SK-N-SH treated with all-trans-retinoic acid at 6 μM for 48 hours (cell line): ENCODE measurements around the gene QPRT.
A peak's percentile ranks its signal among the peaks of the same experiment; 100 is the strongest.

ENCODE experiments used
- ATAC-seq: fragments of 200-7000 bp; cut with Tn5 transposase; 3 replicates; pipeline ENCODE4 v1.9.1; 2020; ENCODE audit warnings: mild to moderate bottlenecking, moderate library complexity
- ARNTL ChIP-seq: fragments of 450-650 bp; formaldehyde crosslinking; IDR thresholded peaks from 2 replicates; pipeline ENCODE4 v1.5.0; 2020; ENCODE audit warnings: low read depth, mild to moderate bottlenecking, moderate library complexity, borderline replicate concordance
- BACH2 ChIP-seq: fragments of 250-450 bp; sonication (Bioruptor Pico); IDR thresholded peaks from 2 replicates; pipeline ENCODE4 v1.9.0; 2021; ENCODE audit warnings: mild to moderate bottlenecking, borderline replicate concordance
- CSDC2 ChIP-seq: fragments of 250-450 bp; sonication (Bioruptor Pico); IDR thresholded peaks from 2 replicates; pipeline ENCODE4 v1.5.0; 2020; ENCODE audit warnings: mild to moderate bottlenecking, moderate library complexity
- ESRRG ChIP-seq: fragments of 250-450 bp; sonication (Bioruptor Pico); IDR thresholded peaks from 2 replicates; pipeline ENCODE4 v1.6.1; 2021; ENCODE audit warnings: mild to moderate bottlenecking
- ISL1 ChIP-seq: fragments of 250-450 bp; sonication (Bioruptor Pico); IDR thresholded peaks from 2 replicates; pipeline ENCODE4 v2.1.2; 2022; ENCODE audit warnings: mild to moderate bottlenecking, moderate library complexity
- OSR1 ChIP-seq: fragments of 250-450 bp; sonication (Bioruptor Pico); IDR thresholded peaks from 2 replicates; pipeline ENCODE4 v1.8.0; 2022; ENCODE audit warnings: moderate library complexity, mild to moderate bottlenecking, inconsistent platforms
- PPARA ChIP-seq: fragments of 250-450 bp; sonication (Bioruptor Pico); IDR thresholded peaks from 2 replicates; pipeline ENCODE4 v1.5.0; 2020; ENCODE audit warnings: mild to moderate bottlenecking, borderline replicate concordance
- RARB ChIP-seq: fragments of 250-450 bp; sonication (Bioruptor Pico); IDR thresholded peaks from 2 replicates; pipeline ENCODE4 v1.8.0; 2021; ENCODE audit warnings: mild to moderate bottlenecking, moderate library complexity
- SNAI2 ChIP-seq: fragments of 250-450 bp; sonication (Bioruptor Pico); IDR thresholded peaks from 2 replicates; pipeline ENCODE4 v1.5.0; 2020; ENCODE audit warnings: mild to moderate bottlenecking, moderate library complexity
- TCF4 ChIP-seq: fragments of 250-450 bp; sonication (Bioruptor Pico); IDR thresholded peaks from 2 replicates; pipeline ENCODE4 v1.8.0; 2021; ENCODE audit warnings: mild to moderate bottlenecking, moderate library complexity, borderline replicate concordance
- TOX ChIP-seq: fragments of 250-450 bp; sonication (Bioruptor Pico); IDR thresholded peaks from 2 replicates; pipeline ENCODE4 v1.8.0; 2021; ENCODE audit warnings: mild to moderate bottlenecking, moderate library complexity, borderline replicate concordance
- ZC3H10 ChIP-seq: fragments of 250-450 bp; sonication (Bioruptor Pico); IDR thresholded peaks from 2 replicates; pipeline ENCODE4 v1.5.1; 2021; ENCODE audit warnings: mild to moderate bottlenecking, moderate library complexity
- ZFP3 ChIP-seq: fragments of 250-450 bp; sonication (Bioruptor Pico); IDR thresholded peaks from 2 replicates; pipeline ENCODE4 v1.5.0; 2020; ENCODE audit warnings: mild to moderate bottlenecking, moderate library complexity
- ZFP30 ChIP-seq: fragments of 450-650 bp; formaldehyde crosslinking; IDR thresholded peaks from 2 replicates; pipeline ENCODE4 v1.5.0; 2022; ENCODE audit warnings: mild to moderate bottlenecking, moderate library complexity
- ZNF565 ChIP-seq: fragments of 450-650 bp; formaldehyde crosslinking; conservative IDR thresholded peaks from 2 replicates; pipeline ENCODE4 v1.5.0; 2020; ENCODE audit warnings: low read depth, mild to moderate bottlenecking, moderate library complexity
- ZNF70 ChIP-seq: fragments of 450-650 bp; formaldehyde crosslinking; IDR thresholded peaks from 2 replicates; pipeline ENCODE4 v1.5.0; 2020; ENCODE audit warnings: mild to moderate bottlenecking, moderate library complexity
- ZNF8 ChIP-seq: fragments of 450-650 bp; formaldehyde crosslinking; IDR thresholded peaks from 2 replicates; pipeline ENCODE4 v1.5.0; 2020; ENCODE audit warnings: mild to moderate bottlenecking, moderate library complexity
- TF ChIP-seq, protein P1 (sequence below): fragments of 250-450 bp; sonication (Bioruptor Pico); IDR thresholded peaks from 2 replicates; pipeline ENCODE4 v1.5.1; 2020; ENCODE audit warnings: low read depth, mild to moderate bottlenecking, moderate library complexity
- TF ChIP-seq, protein P2 (sequence below): fragments of 250-450 bp; sonication (Bioruptor Pico); IDR thresholded peaks from 2 replicates; pipeline ENCODE4 v1.5.0; 2020; ENCODE audit warnings: mild to moderate bottlenecking, moderate library complexity
- TF ChIP-seq, protein P3 (sequence below): fragments of 250-450 bp; sonication (Bioruptor Pico); IDR thresholded peaks from 2 replicates; pipeline ENCODE4 v1.5.1; 2021; ENCODE audit warnings: mild to moderate bottlenecking, moderate library complexity
- TF ChIP-seq, protein P4 (sequence below): fragments of 250-450 bp; sonication (Bioruptor Pico); IDR thresholded peaks from 2 replicates; pipeline ENCODE4 v1.8.0; 2021; ENCODE audit warnings: low read depth, mild to moderate bottlenecking, moderate library complexity, borderline replicate concordance
- TF ChIP-seq, protein P5 (sequence below): fragments of 250-450 bp; sonication (Bioruptor Pico); IDR thresholded peaks from 2 replicates; pipeline ENCODE4 v1.8.0; 2020; ENCODE audit warnings: mild to moderate bottlenecking, moderate library complexity, borderline replicate concordance

QPRT gene

DNA sequence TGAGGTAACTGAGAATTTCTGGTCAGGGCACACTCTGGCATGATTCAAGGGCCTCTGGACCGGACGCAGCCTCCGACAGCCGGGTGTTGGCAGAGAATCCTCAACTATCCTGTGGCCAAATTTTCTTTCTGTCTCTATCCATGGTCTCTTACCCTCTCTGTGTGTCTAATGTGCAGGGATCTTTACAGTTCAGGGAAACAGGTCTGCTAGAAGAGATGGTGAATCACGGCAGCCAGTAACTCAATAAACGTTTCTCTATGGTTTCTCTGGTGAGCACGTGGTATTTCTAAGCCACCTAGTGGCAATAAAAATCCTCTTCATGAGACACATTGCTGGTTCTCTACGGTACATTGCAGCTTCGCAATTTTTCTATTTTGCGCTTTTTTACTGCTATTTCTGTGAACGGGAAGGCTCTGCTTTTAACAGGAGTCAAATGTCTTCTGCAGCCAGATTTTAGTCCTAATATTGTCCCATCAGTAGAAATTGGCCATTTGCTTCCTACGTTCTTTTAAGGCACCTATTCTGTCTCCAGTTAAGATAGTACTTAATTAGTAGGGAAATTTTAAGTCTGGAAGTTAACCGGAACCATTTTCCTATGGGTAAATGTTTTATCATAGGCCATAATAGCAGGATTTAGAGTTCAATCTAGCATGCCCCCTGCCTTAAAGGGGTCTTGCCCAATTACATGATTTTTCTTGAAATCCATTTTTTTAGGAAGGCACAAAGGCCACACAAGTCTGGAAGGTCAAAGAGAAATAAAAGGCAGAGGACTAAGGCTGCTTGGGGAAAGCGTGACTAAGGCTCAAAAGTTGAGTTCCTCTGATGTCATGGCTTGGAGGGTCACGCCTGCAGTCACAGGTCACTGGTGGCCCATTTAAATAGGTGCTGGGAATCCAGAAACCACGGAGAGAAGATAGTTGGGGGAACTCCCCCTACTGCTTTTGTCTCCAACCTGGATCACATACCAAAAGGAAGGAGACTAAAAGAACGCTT lies 31.5 kb downstream of the QPRT start:
- peak; percentile 98 for ATAC-seq
- TF ChIP-seq CSDC2, result no peak
- TF ChIP-seq, protein P1, sequence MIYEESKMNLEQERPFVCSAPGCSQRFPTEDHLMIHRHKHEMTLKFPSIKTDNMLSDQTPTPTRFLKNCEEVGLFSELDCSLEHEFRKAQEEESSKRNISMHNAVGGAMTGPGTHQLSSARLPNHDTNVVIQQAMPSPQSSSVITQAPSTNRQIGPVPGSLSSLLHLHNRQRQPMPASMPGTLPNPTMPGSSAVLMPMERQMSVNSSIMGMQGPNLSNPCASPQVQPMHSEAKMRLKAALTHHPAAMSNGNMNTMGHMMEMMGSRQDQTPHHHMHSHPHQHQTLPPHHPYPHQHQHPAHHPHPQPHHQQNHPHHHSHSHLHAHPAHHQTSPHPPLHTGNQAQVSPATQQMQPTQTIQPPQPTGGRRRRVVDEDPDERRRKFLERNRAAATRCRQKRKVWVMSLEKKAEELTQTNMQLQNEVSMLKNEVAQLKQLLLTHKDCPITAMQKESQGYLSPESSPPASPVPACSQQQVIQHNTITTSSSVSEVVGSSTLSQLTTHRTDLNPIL (CRISPR knock-in tag), result no peak
- TF ChIP-seq RARB (CRISPR knock-in tag), result no peak

DNA sequence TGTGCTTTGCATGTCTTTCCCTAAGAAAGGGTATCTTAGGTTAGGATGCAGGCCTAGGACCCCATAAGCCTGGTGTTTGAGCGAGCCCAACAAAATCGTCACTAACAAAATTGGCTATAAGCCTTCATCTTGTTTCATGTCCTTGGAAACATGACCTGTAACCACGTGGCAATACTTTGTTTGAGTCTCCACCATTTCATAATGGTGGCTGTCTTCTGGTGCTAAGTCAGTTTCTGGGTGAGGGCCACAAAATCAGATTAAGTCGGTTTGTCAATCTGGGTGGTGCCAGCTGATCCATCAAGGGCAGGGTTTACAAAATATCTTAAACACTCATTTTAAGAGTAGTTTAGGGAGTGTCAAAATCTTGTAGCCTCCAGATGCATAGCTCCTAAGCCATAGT lies 33.8 kb downstream of the QPRT start:
- ATAC-seq, result no peak
- TF ChIP-seq SNAI2 (CRISPR knock-in tag) (no peak), TCF4 (CRISPR knock-in tag) (no peak), ARNTL (CRISPR knock-in tag) (no peak), ZNF70 (CRISPR knock-in tag) (no peak), PPARA (CRISPR knock-in tag) (no peak), BACH2 (CRISPR knock-in tag) (no peak), ZNF565 (CRISPR knock-in tag) (no peak), ESRRG (no peak)
- TF ChIP-seq, protein P2, sequence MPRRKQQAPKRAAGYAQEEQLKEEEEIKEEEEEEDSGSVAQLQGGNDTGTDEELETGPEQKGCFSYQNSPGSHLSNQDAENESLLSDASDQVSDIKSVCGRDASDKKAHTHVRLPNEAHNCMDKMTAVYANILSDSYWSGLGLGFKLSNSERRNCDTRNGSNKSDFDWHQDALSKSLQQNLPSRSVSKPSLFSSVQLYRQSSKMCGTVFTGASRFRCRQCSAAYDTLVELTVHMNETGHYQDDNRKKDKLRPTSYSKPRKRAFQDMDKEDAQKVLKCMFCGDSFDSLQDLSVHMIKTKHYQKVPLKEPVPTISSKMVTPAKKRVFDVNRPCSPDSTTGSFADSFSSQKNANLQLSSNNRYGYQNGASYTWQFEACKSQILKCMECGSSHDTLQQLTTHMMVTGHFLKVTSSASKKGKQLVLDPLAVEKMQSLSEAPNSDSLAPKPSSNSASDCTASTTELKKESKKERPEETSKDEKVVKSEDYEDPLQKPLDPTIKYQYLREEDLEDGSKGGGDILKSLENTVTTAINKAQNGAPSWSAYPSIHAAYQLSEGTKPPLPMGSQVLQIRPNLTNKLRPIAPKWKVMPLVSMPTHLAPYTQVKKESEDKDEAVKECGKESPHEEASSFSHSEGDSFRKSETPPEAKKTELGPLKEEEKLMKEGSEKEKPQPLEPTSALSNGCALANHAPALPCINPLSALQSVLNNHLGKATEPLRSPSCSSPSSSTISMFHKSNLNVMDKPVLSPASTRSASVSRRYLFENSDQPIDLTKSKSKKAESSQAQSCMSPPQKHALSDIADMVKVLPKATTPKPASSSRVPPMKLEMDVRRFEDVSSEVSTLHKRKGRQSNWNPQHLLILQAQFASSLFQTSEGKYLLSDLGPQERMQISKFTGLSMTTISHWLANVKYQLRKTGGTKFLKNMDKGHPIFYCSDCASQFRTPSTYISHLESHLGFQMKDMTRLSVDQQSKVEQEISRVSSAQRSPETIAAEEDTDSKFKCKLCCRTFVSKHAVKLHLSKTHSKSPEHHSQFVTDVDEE (CRISPR knock-in tag), result no peak
- TF ChIP-seq, protein P3, sequence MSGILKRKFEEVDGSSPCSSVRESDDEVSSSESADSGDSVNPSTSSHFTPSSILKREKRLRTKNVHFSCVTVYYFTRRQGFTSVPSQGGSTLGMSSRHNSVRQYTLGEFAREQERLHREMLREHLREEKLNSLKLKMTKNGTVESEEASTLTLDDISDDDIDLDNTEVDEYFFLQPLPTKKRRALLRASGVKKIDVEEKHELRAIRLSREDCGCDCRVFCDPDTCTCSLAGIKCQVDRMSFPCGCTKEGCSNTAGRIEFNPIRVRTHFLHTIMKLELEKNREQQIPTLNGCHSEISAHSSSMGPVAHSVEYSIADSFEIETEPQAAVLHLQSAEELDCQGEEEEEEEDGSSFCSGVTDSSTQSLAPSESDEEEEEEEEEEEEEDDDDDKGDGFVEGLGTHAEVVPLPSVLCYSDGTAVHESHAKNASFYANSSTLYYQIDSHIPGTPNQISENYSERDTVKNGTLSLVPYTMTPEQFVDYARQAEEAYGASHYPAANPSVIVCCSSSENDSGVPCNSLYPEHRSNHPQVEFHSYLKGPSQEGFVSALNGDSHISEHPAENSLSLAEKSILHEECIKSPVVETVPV (CRISPR knock-in tag), result no peak
- TF ChIP-seq, protein P4, sequence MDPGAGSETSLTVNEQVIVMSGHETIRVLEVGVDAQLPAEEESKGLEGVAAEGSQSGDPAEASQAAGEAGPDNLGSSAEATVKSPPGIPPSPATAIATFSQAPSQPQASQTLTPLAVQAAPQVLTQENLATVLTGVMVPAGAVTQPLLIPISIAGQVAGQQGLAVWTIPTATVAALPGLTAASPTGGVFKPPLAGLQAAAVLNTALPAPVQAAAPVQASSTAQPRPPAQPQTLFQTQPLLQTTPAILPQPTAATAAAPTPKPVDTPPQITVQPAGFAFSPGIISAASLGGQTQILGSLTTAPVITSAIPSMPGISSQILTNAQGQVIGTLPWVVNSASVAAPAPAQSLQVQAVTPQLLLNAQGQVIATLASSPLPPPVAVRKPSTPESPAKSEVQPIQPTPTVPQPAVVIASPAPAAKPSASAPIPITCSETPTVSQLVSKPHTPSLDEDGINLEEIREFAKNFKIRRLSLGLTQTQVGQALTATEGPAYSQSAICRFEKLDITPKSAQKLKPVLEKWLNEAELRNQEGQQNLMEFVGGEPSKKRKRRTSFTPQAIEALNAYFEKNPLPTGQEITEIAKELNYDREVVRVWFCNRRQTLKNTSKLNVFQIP (CRISPR knock-in tag), result no peak

DNA sequence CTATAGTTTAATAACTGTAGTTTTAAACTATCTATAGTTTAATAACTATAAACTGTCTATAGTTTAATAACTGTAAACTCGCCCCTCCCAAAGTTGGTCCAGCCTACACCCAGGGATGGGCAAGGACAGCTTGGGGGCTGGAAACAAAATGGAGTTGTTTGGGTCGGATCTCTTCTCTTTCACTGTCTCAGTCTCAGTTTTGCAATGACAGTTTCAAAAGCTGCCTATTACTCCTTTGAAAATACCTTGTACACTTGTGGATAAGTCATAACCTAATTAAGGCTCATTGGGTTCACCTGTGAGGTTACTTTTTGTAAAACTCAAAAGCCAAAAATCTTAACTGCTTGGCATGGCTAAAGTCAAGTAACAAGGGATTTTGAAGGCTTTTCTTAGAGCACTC lies 35.4 kb downstream of the QPRT start:
- ATAC-seq, result no peak
- TF ChIP-seq TOX (CRISPR knock-in tag), result no peak
- TF ChIP-seq ZNF8 (CRISPR knock-in tag), result no peak
- TF ChIP-seq, all 23 proteins: peak for 0

DNA sequence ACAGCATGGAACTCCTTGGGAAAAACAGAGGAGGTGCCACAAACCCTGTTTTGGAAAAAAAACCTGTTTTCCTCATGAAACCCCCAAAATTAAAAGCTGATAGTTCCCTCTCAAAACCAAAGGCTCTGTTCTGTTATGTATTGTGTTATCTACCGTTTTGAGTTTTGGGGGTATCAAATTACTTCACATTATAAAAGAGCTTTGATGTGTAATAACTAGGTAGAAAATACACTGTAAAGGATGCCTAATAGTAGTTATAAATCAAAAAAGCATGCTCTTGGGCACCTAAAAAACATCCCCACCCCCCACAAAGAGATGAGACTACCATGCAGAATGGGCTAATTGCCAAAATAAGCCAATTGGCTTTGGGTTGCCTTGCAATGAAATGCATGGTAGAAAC lies 36.0 kb downstream of the QPRT start:
- ATAC-seq, result no peak
- TF ChIP-seq ISL1 (CRISPR knock-in tag) (no peak), TOX (CRISPR knock-in tag) (no peak), ARNTL (CRISPR knock-in tag) (no peak), SNAI2 (CRISPR knock-in tag) (no peak), ZNF565 (CRISPR knock-in tag) (no peak), ESRRG (no peak), ZFP3 (CRISPR knock-in tag) (no peak), ZNF70 (CRISPR knock-in tag) (no peak), RARB (CRISPR knock-in tag) (no peak), BACH2 (CRISPR knock-in tag) (no peak), ZC3H10 (CRISPR knock-in tag) (no peak), OSR1 (no peak), ZFP30 (CRISPR knock-in tag) (no peak)
- TF ChIP-seq, protein P3 (CRISPR knock-in tag), result no peak
- TF ChIP-seq, protein P4 (CRISPR knock-in tag), result no peak
- TF ChIP-seq, protein P5, sequence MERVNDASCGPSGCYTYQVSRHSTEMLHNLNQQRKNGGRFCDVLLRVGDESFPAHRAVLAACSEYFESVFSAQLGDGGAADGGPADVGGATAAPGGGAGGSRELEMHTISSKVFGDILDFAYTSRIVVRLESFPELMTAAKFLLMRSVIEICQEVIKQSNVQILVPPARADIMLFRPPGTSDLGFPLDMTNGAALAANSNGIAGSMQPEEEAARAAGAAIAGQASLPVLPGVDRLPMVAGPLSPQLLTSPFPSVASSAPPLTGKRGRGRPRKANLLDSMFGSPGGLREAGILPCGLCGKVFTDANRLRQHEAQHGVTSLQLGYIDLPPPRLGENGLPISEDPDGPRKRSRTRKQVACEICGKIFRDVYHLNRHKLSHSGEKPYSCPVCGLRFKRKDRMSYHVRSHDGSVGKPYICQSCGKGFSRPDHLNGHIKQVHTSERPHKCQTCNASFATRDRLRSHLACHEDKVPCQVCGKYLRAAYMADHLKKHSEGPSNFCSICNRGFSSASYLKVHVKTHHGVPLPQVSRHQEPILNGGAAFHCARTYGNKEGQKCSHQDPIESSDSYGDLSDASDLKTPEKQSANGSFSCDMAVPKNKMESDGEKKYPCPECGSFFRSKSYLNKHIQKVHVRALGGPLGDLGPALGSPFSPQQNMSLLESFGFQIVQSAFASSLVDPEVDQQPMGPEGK (CRISPR knock-in tag), result no peak
